AG04449 (cell line): ENCODE measurements around the gene FZR1.

Experiments used
- CTCF ChIA-PET: fragments of 350-600 bp; formaldehyde crosslinking; extraction: SDS; loops from one replicate; lab custom pipeline; 2021; ENCODE audit warnings: antibody characterized with exemption; lab: Yijun Ruan, JAX
- POLR2A ChIA-PET: fragments of 400-600, 350-600 bp; formaldehyde crosslinking; extraction: SDS; loops from one replicate; lab custom pipeline; 2020; ENCODE audit warnings: antibody characterized with exemption, inconsistent platforms; lab: Yijun Ruan, JAX
- DNase-seq: peaks from one replicate; pipeline ENCODE4 v3.0.0-alpha.2; 2010; ENCODE audit warnings: low read depth, low spot score
- H3K4me3 ChIP-seq: 2 replicates; pipeline ENCODE4 v1.5.1; 2011; ENCODE audit warnings: low read depth, mild to moderate bottlenecking, control low read depth, low read length
- CTCF ChIP-seq: IDR thresholded peaks from one replicate; pipeline ENCODE4 v1.5.1; 2011; ENCODE audit warnings: mild to moderate bottlenecking, moderate library complexity, low read length, control low read depth, inconsistent platforms; ENCODE audit not compliant: insufficient read depth; ENCODE audit errors: missing control alignments

The FZR1 gene

GRCh38 chr19:3555653-3556422, 49.7 kb downstream of the FZR1 start:
- no peak for DNase-seq
- ChIA-PET CTCF (interaction anchor here (0.8 to 6.4 kb wide), 3 partner anchors 8 to 29 kb away, joined by 3 to 66 read pairs (median 7); no protein-coding TSS in a partner anchor), POLR2A (interaction anchor here (0.6 to 1.4 kb wide), 3 partner anchors 11 to 53 kb away, joined by 3 to 4 read pairs (median 3); no protein-coding TSS in a partner anchor)
- peak overlapping the region; percentile 86 for H3K4me3 ChIP-seq
- no peak for TF ChIP-seq CTCF

GRCh38 chr19:3556423-3556977, 50.4 kb downstream of the FZR1 start:
- CTCF ChIA-PET = interaction anchor here (0.8 to 6.4 kb wide), 6 partner anchors 9 to 108 kb away, joined by 3 to 66 read pairs (median 4); no protein-coding TSS in a partner anchor
- TF ChIP-seq CTCF = no peak
- POLR2A ChIA-PET = interaction anchor here (0.6 to 1.4 kb wide), 5 partner anchors 12 to 52 kb away, joined by 3 to 4 read pairs (median 3); no protein-coding TSS in a partner anchor
- H3K4me3 ChIP-seq = peak overlapping the region; percentile 86
- DNase-seq = no peak

- no peak for DNase-seq
- no peak for TF ChIP-seq CTCF
- peak overlapping the region; percentile 86 for H3K4me3 ChIP-seq
- ChIA-PET POLR2A (interaction anchor here (0.7 to 1.4 kb wide), 4 partner anchors 12 to 37 kb away, joined by 3 read pairs; no protein-coding TSS in a partner anchor), CTCF (interaction anchor here (0.8 to 6.4 kb wide), 6 partner anchors 9 to 108 kb away, joined by 3 to 66 read pairs (median 4); no protein-coding TSS in a partner anchor)
Measured at GRCh38 chr19:3556978-3557460, 50.9 kb downstream of the FZR1 start.

- DNase-seq = peak; percentile 40
- TF ChIP-seq CTCF = no peak
- ChIA-PET POLR2A (interaction anchor here (0.7 to 1.1 kb wide), 4 partner anchors 12 to 98 kb away, joined by 3 to 4 read pairs (median 3); no protein-coding TSS in a partner anchor), CTCF (interaction anchor here (0.9 to 6.4 kb wide), 6 partner anchors 10 to 107 kb away, joined by 3 to 66 read pairs (median 4); no protein-coding TSS in a partner anchor)
- H3K4me3 ChIP-seq = peak within 1 kb of the TSS; percentile 86
Measured at GRCh38 chr19:3557461-3558248, 51.5 kb downstream of the FZR1 start, which contains the start of gene MFSD12. TSS of gene MFSD12 (minus strand) at chr19:3557586. CDS start at chr19:3557403, 183 bp downstream.

GRCh38 chr19:3563709-3564524, 57.8 kb downstream of the FZR1 start:
- POLR2A ChIA-PET = interaction anchor here (0.8 kb wide), 1 partner anchor 211 kb away, joined by 3 read pairs; no protein-coding TSS in a partner anchor
- no peak for DNase-seq
- TF ChIP-seq CTCF = no peak
- H3K4me3 ChIP-seq = no peak overlapping the region
- CTCF ChIA-PET = interaction anchor here (0.9 kb wide), 1 partner anchor 19 kb away, joined by 3 read pairs; no protein-coding TSS in a partner anchor
